Measurements from ENCODE around the gene KDELR1. TPM values are rescaled to one million over a fixed set of nuclear protein-coding genes. Genes with fewer than 3 reads are reported as not detected.

KDELR1 gene
- total RNA-seq, 1 experiment from 2014 or later, result 375 TPM

GRCh38 chr19:48353677-48354076 lies 37.7 kb downstream of the KDELR1 start:
- no TSS peak for BruUV-seq (replicated peaks)
- Mint-ChIP-seq H3K4me1 (ENCODE audit: low read depth, unreplicated experiment) (peaks cover 32% of the 10 kb centered on the region), H3K4me3 (ENCODE audit: unreplicated experiment) (no peak overlapping the region)

GRCh38 chr19:48351341-48351752 lies 40.0 kb downstream of the KDELR1 start:
- Histone ChIP-seq H3K27me3 (replicated peaks; ENCODE audit: control insufficient read depth, insufficient read depth, low read length) (no peaks in the 10 kb centered on the region), H3K4me1 (peaks cover 33% of the 10 kb centered on the region), H3K9me3 (no peaks in the 10 kb centered on the region), H3K36me3 (ENCODE audit: control insufficient read depth, insufficient read depth, low read length) (no peaks in the 10 kb centered on the region), H3K4me3 (ENCODE audit: low read depth, low read length) (no peak overlapping the region)
- Mint-ChIP-seq H3K27me3 (ENCODE audit: insufficient read depth, unreplicated experiment) (no peaks in the 10 kb centered on the region), H3K27ac (ENCODE audit: unreplicated experiment) (peak overlapping the region; percentile 43), H3K36me3 (ENCODE audit: insufficient read depth, unreplicated experiment) (peaks cover 23% of the 10 kb centered on the region), H3K4me3 (ENCODE audit: unreplicated experiment) (no peak overlapping the region), H3K4me1 (ENCODE audit: low read depth, unreplicated experiment) (peaks cover 39% of the 10 kb centered on the region), H3K9me3 (ENCODE audit: unreplicated experiment) (no peaks in the 10 kb centered on the region)
- CTCF ChIA-PET, result interaction anchor here (0.7 to 1.5 kb wide), 7 partner anchors 13 to 233 kb away, joined by 3 to 13 read pairs (median 5); partner anchors contain the start of genes KDELR1, SYNGR4 and TMEM143
- POLR2A ChIA-PET, result no interaction called here
- no TSS peak for BruUV-seq (replicated peaks)
- TF ChIP-seq CTCF (IDR thresholded peaks at IDR 0.05; ENCODE audit: insufficient read depth in 1 of 2, low read depth in 1 of 2, low read length in 1 of 2, severe bottlenecking in 1 of 2, unreplicated experiment in 1 of 2), result peak; percentile 82 to 90
- intact Hi-C loops (cut with micrococcal nuclease; ENCODE audit: unreplicated experiment), result loop anchor here (5.0 kb wide), 1 partner anchor 41 kb away; the partner anchor contains the start of genes GRIN2D and KDELR1
- peak; percentile 81 to 85 for DNase-seq

More at GRCh38 chr19:48353677-48354076, 37.7 kb downstream of the KDELR1 start:
- Histone ChIP-seq H3K36me3 (ENCODE audit: control insufficient read depth, insufficient read depth, low read length) (no peaks in the 10 kb centered on the region), H3K4me1 (peaks cover 30% of the 10 kb centered on the region), H3K9me3 (no peaks in the 10 kb centered on the region), H3K4me3 (ENCODE audit: low read depth, low read length) (no peak overlapping the region), H3K27me3 (replicated peaks; ENCODE audit: control insufficient read depth, insufficient read depth, low read length) (no peaks in the 10 kb centered on the region)
- Mint-ChIP-seq H3K36me3 (ENCODE audit: insufficient read depth, unreplicated experiment) (peaks cover 23% of the 10 kb centered on the region), H3K27me3 (ENCODE audit: insufficient read depth, unreplicated experiment) (no peaks in the 10 kb centered on the region), H3K9me3 (ENCODE audit: unreplicated experiment) (no peaks in the 10 kb centered on the region), H3K27ac (ENCODE audit: unreplicated experiment) (peak overlapping the region; percentile 97)
- ChIA-PET CTCF (interaction anchor here (1.6 to 2.8 kb wide), 2 partner anchors 10 to 20 kb away, joined by 14 read pairs; partner anchors contain the start of genes SYNGR4 and TMEM143), POLR2A (interaction anchor here (2.3 kb wide), 1 partner anchor 10 kb away, joined by 50 read pairs; the partner anchor contains the start of genes SYNGR4 and TMEM143)
- no peak for TF ChIP-seq CTCF (IDR thresholded peaks at IDR 0.05; ENCODE audit: insufficient read depth in 1 of 2, low read depth in 1 of 2, low read length in 1 of 2, severe bottlenecking in 1 of 2, unreplicated experiment in 1 of 2)
- intact Hi-C loops (cut with micrococcal nuclease; ENCODE audit: unreplicated experiment), result loop anchor here (1.0 to 5.0 kb wide), 2 partner anchors 11 to 39 kb away; partner anchors contain the start of genes GRIN2D, KDELR1 and SYNGR4
- no peak for DNase-seq

- H3K9me3 Mint-ChIP-seq (ENCODE audit: unreplicated experiment), result no peaks in the 10 kb centered on the region
- H3K4me1 Mint-ChIP-seq (ENCODE audit: low read depth, unreplicated experiment), result peaks cover 41% of the 10 kb centered on the region
- Histone ChIP-seq H3K27me3 (replicated peaks; ENCODE audit: control insufficient read depth, insufficient read depth, low read length) (no peaks in the 10 kb centered on the region), H3K9me3 (no peaks in the 10 kb centered on the region), H3K36me3 (ENCODE audit: control insufficient read depth, insufficient read depth, low read length) (no peaks in the 10 kb centered on the region), H3K4me3 (ENCODE audit: low read depth, low read length) (no peak overlapping the region), H3K4me1 (peaks cover 28% of the 10 kb centered on the region)
- no TSS peak for BruUV-seq (replicated peaks)
- peak overlapping the region; percentile 43 for H3K27ac Mint-ChIP-seq (ENCODE audit: unreplicated experiment)
- CTCF ChIA-PET, result interaction anchor here (0.7 to 1.5 kb wide), 8 partner anchors 13 to 233 kb away, joined by 3 to 13 read pairs (median 4); partner anchors contain the start of genes KDELR1, SYNGR4 and TMEM143
- peaks cover 21% of the 10 kb centered on the region for H3K36me3 Mint-ChIP-seq (ENCODE audit: insufficient read depth, unreplicated experiment)
- H3K4me3 Mint-ChIP-seq (ENCODE audit: unreplicated experiment), result no peak overlapping the region
- intact Hi-C loops (cut with micrococcal nuclease; ENCODE audit: unreplicated experiment), result loop anchor here (5.0 kb wide), 1 partner anchor 41 kb away; the partner anchor contains the start of genes GRIN2D and KDELR1
- H3K27me3 Mint-ChIP-seq (ENCODE audit: insufficient read depth, unreplicated experiment), result no peaks in the 10 kb centered on the region
- POLR2A ChIA-PET, result no interaction called here
- no peak for TF ChIP-seq CTCF (IDR thresholded peaks at IDR 0.05; ENCODE audit: insufficient read depth in 1 of 2, low read depth in 1 of 2, low read length in 1 of 2, severe bottlenecking in 1 of 2, unreplicated experiment in 1 of 2)
- DNase-seq, result no peak
Observed at GRCh38 chr19:48350856-48351255, 40.5 kb downstream of the KDELR1 start.
